ENCODE results near the gene SCUBE1. TPM values are rescaled to one million over a fixed set of nuclear protein-coding genes. Genes with fewer than 3 reads are reported as not detected.

The SCUBE1 gene
- total and polyA plus RNA-seq, 2 of the 4 experiments (the other 2 are of a cell fraction) = not detected

DNA sequence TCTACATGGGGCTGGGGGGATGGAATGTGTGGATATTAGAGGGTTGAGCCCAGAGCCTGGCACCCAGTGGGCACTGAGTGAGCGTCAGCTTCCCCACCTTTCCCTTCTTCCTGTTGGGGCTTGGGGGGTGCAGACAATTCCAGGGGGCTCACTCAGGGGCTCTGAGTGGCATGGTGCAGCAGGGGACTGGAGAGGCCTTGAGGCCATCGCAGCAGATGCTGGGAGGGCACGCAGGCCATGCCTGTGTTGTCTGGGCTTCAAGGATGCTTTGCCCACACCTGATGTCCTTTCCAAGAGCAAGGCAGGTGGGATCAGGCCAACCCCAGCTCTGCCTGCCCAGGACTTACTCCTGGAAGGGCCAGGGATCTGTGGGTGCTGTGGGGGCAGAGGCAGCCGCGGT is 145.0 kb downstream of the SCUBE1 start:
- intact Hi-C loops (cut with micrococcal nuclease) = no loop called here
- BruUV-seq (replicated peaks) = no TSS peak
- H3K23ac ChIP-seq (ENCODE audit: low read depth, low read length) = no peak overlapping the region
- no peaks in the 10 kb centered on the region for H3K36me3 ChIP-seq (ENCODE audit: control insufficient read depth, insufficient read depth, low read length)
- no peak overlapping the region for H2BK120ac ChIP-seq (ENCODE audit: low read depth, low read length)
- H3K79me1 ChIP-seq (ENCODE audit: low read depth in 1 of 2, low read length in 2 of 2) = no peaks in the 10 kb centered on the region
- ChIA-PET CTCF (no interaction called here), POLR2A (ENCODE audit: unreplicated experiment) (no interaction called here)
- TF ChIP-seq, protein P1, sequence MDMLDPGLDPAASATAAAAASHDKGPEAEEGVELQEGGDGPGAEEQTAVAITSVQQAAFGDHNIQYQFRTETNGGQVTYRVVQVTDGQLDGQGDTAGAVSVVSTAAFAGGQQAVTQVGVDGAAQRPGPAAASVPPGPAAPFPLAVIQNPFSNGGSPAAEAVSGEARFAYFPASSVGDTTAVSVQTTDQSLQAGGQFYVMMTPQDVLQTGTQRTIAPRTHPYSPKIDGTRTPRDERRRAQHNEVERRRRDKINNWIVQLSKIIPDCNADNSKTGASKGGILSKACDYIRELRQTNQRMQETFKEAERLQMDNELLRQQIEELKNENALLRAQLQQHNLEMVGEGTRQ (IDR thresholded peaks at IDR 0.05; ENCODE audit: low read depth, low read length) = no peak
- TF ChIP-seq POLR2A (IDR thresholded peaks at IDR 0.05; ENCODE audit: low read depth, low read length) = no peak
- TF ChIP-seq RFX5 (IDR thresholded peaks at IDR 0.05; ENCODE audit: low read depth, low read length) = no peak
- no peak for TF ChIP-seq BHLHE40 (IDR thresholded peaks at IDR 0.05; ENCODE audit: low read depth, low read length)
- no peak for TF ChIP-seq CHD1 (IDR thresholded peaks at IDR 0.05; ENCODE audit: low read depth, low read length)
- no peak for TF ChIP-seq MAZ (IDR thresholded peaks at IDR 0.05; ENCODE audit: borderline replicate concordance, low read depth, low read length)
- TF ChIP-seq NFE2L2 (IDR thresholded peaks at IDR 0.05; ENCODE audit: low read depth, low read length) = no peak
- TF ChIP-seq, protein P2, sequence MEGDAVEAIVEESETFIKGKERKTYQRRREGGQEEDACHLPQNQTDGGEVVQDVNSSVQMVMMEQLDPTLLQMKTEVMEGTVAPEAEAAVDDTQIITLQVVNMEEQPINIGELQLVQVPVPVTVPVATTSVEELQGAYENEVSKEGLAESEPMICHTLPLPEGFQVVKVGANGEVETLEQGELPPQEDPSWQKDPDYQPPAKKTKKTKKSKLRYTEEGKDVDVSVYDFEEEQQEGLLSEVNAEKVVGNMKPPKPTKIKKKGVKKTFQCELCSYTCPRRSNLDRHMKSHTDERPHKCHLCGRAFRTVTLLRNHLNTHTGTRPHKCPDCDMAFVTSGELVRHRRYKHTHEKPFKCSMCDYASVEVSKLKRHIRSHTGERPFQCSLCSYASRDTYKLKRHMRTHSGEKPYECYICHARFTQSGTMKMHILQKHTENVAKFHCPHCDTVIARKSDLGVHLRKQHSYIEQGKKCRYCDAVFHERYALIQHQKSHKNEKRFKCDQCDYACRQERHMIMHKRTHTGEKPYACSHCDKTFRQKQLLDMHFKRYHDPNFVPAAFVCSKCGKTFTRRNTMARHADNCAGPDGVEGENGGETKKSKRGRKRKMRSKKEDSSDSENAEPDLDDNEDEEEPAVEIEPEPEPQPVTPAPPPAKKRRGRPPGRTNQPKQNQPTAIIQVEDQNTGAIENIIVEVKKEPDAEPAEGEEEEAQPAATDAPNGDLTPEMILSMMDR (conservative IDR thresholded peaks at IDR 0.05; ENCODE audit: low read depth, low read length) = no peak
- no peak for TF ChIP-seq MAFK (IDR thresholded peaks at IDR 0.05; ENCODE audit: low read depth, low read length)
- no peak for TF ChIP-seq MXI1 (IDR thresholded peaks at IDR 0.05; ENCODE audit: borderline replicate concordance, low read depth, low read length)
- no peak for TF ChIP-seq SMC3 (IDR thresholded peaks at IDR 0.05; ENCODE audit: low read depth, low read length)
- dilution Hi-C loops (cut with HindIII; ENCODE audit: low sequenced_read_pairs, unreplicated experiment) = no loop called here
- no peak overlapping the region for H3K4me3 ChIP-seq (ENCODE audit: insufficient read depth, low read depth, low read length)
- WGBS, 2 experiments (ENCODE audit: extremely low coverage in 2 of 2, insufficient read length in 1 of 2) = 86% methylated on average over 2 of the region's 5 CpGs; no CpG with 5 or more reads in 1 of the 2 experiments
- peaks cover 26% of the 10 kb centered on the region; the same call in 1 of the 2 replicates for H3K27me3 ChIP-seq (ENCODE audit: control insufficient read depth, insufficient read depth, low read length)
- no peak overlapping the region for H2BK20ac ChIP-seq (ENCODE audit: low read depth, low read length)
- no peak overlapping the region for H3K18ac ChIP-seq (ENCODE audit: low read depth, low read length)
- no peak overlapping the region for H3K4ac ChIP-seq (ENCODE audit: low read depth, low read length)
- no peak overlapping the region for H3K4me2 ChIP-seq (ENCODE audit: low read depth, low read length)
- H4K8ac ChIP-seq (ENCODE audit: low read depth in 2 of 2, low read length in 2 of 2) = no peak overlapping the region
- no peak overlapping the region for H2AK5ac ChIP-seq (ENCODE audit: low read depth, low read length)
- H2AK9ac ChIP-seq (replicated peaks; ENCODE audit: low read depth, low read length, poor library complexity) = no peak overlapping the region
- no peak overlapping the region for H3K27ac ChIP-seq (ENCODE audit: insufficient read depth, low read length)
- in situ Hi-C loops (cut with MboI; ENCODE audit: low sequenced_read_pairs) = no loop called here
- no peak overlapping the region for H3K56ac ChIP-seq (ENCODE audit: extremely low read depth, insufficient read depth, low read length)
- no peaks in the 10 kb centered on the region for H3K9me3 ChIP-seq (ENCODE audit: control insufficient read depth, insufficient read depth, low read length)
- no peak for ATAC-seq (ENCODE audit: low read depth)
- H3K9me1 ChIP-seq (ENCODE audit: insufficient read depth, low read length) = no peaks in the 10 kb centered on the region
- H3K4me1 ChIP-seq (ENCODE audit: control insufficient read depth, insufficient read depth, low read length) = 0 out of 2 replicates have a peak, but pooled peaks cover 2% of the 10 kb centered on the region
- no peak overlapping the region for H3K14ac ChIP-seq (replicated peaks; ENCODE audit: low read depth, low read length)
- H2BK5ac ChIP-seq (ENCODE audit: low read depth, low read length, poor library complexity, severe bottlenecking) = no peak overlapping the region
- no peak overlapping the region for H2AFZ ChIP-seq (replicated peaks; ENCODE audit: low read length, poor library complexity)
- DNase-seq = no peak
- no peaks in the 10 kb centered on the region for H4K20me1 ChIP-seq (ENCODE audit: insufficient read depth, low read length)
- no peak overlapping the region for H4K91ac ChIP-seq (ENCODE audit: insufficient read depth, low read depth, low read length)
- H4K5ac ChIP-seq (ENCODE audit: low read depth, low read length) = no peak overlapping the region
- no peak overlapping the region for H3K9ac ChIP-seq (ENCODE audit: low read depth, low read length)
- H2BK15ac ChIP-seq (ENCODE audit: low read depth, low read length) = no peak overlapping the region

All from IMR-90 (cell line).